Activated T-cell treated with anti-CD3 and anti-CD28 coated beads, Interleukin-2, amount 50 U/mL, for 24 hours (primary cell): ENCODE measurements around the gene UCP3.

Experiments
- DNase-seq: peaks from one replicate; pipeline ENCODE4 v3.0.0-alpha.2; 2020
- H3K27ac Mint-ChIP-seq: 2 replicates; pipeline ENCODE4 v1.8.0; 2020; ENCODE audit warnings: mild to moderate bottlenecking, mixed read lengths
- H3K27me3 Mint-ChIP-seq: 2 replicates; pipeline ENCODE4 v1.8.0; 2020; ENCODE audit warnings: mixed read lengths
- H3K36me3 Mint-ChIP-seq: 2 replicates; pipeline ENCODE4 v1.8.0; 2020; ENCODE audit warnings: low read depth, mixed read lengths
- H3K4me1 Mint-ChIP-seq: 2 replicates; pipeline ENCODE4 v1.8.0; 2020; ENCODE audit warnings: low read depth, mixed read lengths
- H3K4me3 Mint-ChIP-seq: 2 replicates; pipeline ENCODE4 v1.8.0; 2020; ENCODE audit warnings: mild to moderate bottlenecking, moderate library complexity, mixed read lengths
- H3K9me3 Mint-ChIP-seq: 2 replicates; pipeline ENCODE4 v1.8.0; 2020; ENCODE audit warnings: mixed read lengths

Gene UCP3

GRCh38 chr11:74008373-74009229, at the start of gene UCP3:
Gene UCP3 (minus strand): TSS chr11:74009085. CDS start chr11:74007042, 2,043 bp downstream.
- H3K27me3 Mint-ChIP-seq, result no peaks in the 10 kb centered on the region
- H3K9me3 Mint-ChIP-seq, result no peaks in the 10 kb centered on the region
- no peak for DNase-seq
- H3K4me3 Mint-ChIP-seq, result no peak within 1 kb of the TSS
- peaks cover 92% of the 10 kb centered on the region for H3K4me1 Mint-ChIP-seq
- H3K27ac Mint-ChIP-seq, result peak within 1 kb of the TSS; percentile 94
- peaks cover 29% of the 10 kb centered on the region for H3K36me3 Mint-ChIP-seq

GRCh38 chr11:74057249-74058151, 48.6 kb upstream of the UCP3 start:
- Mint-ChIP-seq H3K4me3 (no peak overlapping the region), H3K4me1 (peaks cover 10% of the 10 kb centered on the region), H3K27ac (no peak overlapping the region), H3K27me3 (no peaks in the 10 kb centered on the region), H3K36me3 (peaks cover 72% of the 10 kb centered on the region), H3K9me3 (peaks cover 2% of the 10 kb centered on the region)
- no peak for DNase-seq

- peaks cover 69% of the 10 kb centered on the region for H3K36me3 Mint-ChIP-seq
- H3K4me3 Mint-ChIP-seq, result no peak overlapping the region
- no peak for DNase-seq
- H3K27ac Mint-ChIP-seq, result no peak overlapping the region
- no peaks in the 10 kb centered on the region for H3K27me3 Mint-ChIP-seq
- H3K4me1 Mint-ChIP-seq, result peaks cover 2% of the 10 kb centered on the region
- no peaks in the 10 kb centered on the region for H3K9me3 Mint-ChIP-seq
Observed at GRCh38 chr11:74055938-74056337, 47.1 kb upstream of the UCP3 start.

- Mint-ChIP-seq H3K36me3 (peaks cover 65% of the 10 kb centered on the region), H3K27ac (no peak overlapping the region), H3K4me3 (no peak overlapping the region), H3K27me3 (no peaks in the 10 kb centered on the region), H3K9me3 (no peaks in the 10 kb centered on the region), H3K4me1 (no peaks in the 10 kb centered on the region)
- no peak for DNase-seq
Observed at GRCh38 chr11:74050465-74050864, 41.6 kb upstream of the UCP3 start.

GRCh38 chr11:74048993-74049392, 40.1 kb upstream of the UCP3 start:
- Mint-ChIP-seq H3K27me3 (no peaks in the 10 kb centered on the region), H3K4me1 (no peaks in the 10 kb centered on the region), H3K27ac (no peak overlapping the region), H3K36me3 (peaks cover 67% of the 10 kb centered on the region), H3K4me3 (no peak overlapping the region), H3K9me3 (no peaks in the 10 kb centered on the region)
- DNase-seq, result no peak

- no peak for DNase-seq
- Mint-ChIP-seq H3K36me3 (peaks cover 70% of the 10 kb centered on the region), H3K27me3 (no peaks in the 10 kb centered on the region), H3K4me1 (no peaks in the 10 kb centered on the region), H3K4me3 (no peak overlapping the region), H3K9me3 (no peaks in the 10 kb centered on the region), H3K27ac (no peak overlapping the region)
Observed at GRCh38 chr11:74044538-74044937, 35.7 kb upstream of the UCP3 start.

GRCh38 chr11:74043450-74043849, 34.6 kb upstream of the UCP3 start:
- H3K4me1 Mint-ChIP-seq, result no peaks in the 10 kb centered on the region
- H3K4me3 Mint-ChIP-seq, result no peak overlapping the region
- H3K36me3 Mint-ChIP-seq, result peaks cover 75% of the 10 kb centered on the region
- H3K27ac Mint-ChIP-seq, result no peak overlapping the region
- no peak for DNase-seq
- H3K27me3 Mint-ChIP-seq, result no peaks in the 10 kb centered on the region
- H3K9me3 Mint-ChIP-seq, result no peaks in the 10 kb centered on the region

GRCh38 chr11:74037309-74037708, 28.4 kb upstream of the UCP3 start:
- H3K36me3 Mint-ChIP-seq, result peaks cover 92% of the 10 kb centered on the region
- no peaks in the 10 kb centered on the region for H3K27me3 Mint-ChIP-seq
- H3K4me1 Mint-ChIP-seq, result peaks cover 1% of the 10 kb centered on the region
- H3K9me3 Mint-ChIP-seq, result no peaks in the 10 kb centered on the region
- no peak overlapping the region for H3K4me3 Mint-ChIP-seq
- DNase-seq, result no peak
- no peak overlapping the region for H3K27ac Mint-ChIP-seq

- no peaks in the 10 kb centered on the region for H3K27me3 Mint-ChIP-seq
- peaks cover 19% of the 10 kb centered on the region for H3K4me1 Mint-ChIP-seq
- H3K36me3 Mint-ChIP-seq, result peaks cover 90% of the 10 kb centered on the region
- H3K27ac Mint-ChIP-seq, result peak overlapping the region; percentile 17
- no peaks in the 10 kb centered on the region for H3K9me3 Mint-ChIP-seq
- no peak overlapping the region for H3K4me3 Mint-ChIP-seq
- DNase-seq, result no peak
Observed at GRCh38 chr11:74035264-74035663, 26.4 kb upstream of the UCP3 start.

- no peaks in the 10 kb centered on the region for H3K27me3 Mint-ChIP-seq
- no peak overlapping the region for H3K27ac Mint-ChIP-seq
- H3K36me3 Mint-ChIP-seq, result peaks cover 87% of the 10 kb centered on the region
- H3K4me3 Mint-ChIP-seq, result no peak overlapping the region
- no peak for DNase-seq
- no peaks in the 10 kb centered on the region for H3K9me3 Mint-ChIP-seq
- H3K4me1 Mint-ChIP-seq, result peaks cover 22% of the 10 kb centered on the region
Observed at GRCh38 chr11:74033046-74033445, 24.2 kb upstream of the UCP3 start.

GRCh38 chr11:74030723-74031676, 22.1 kb upstream of the UCP3 start:
- Mint-ChIP-seq H3K27me3 (no peaks in the 10 kb centered on the region), H3K4me3 (peak overlapping the region; percentile 11), H3K4me1 (peaks cover 29% of the 10 kb centered on the region), H3K9me3 (no peaks in the 10 kb centered on the region), H3K27ac (peak overlapping the region; percentile 42), H3K36me3 (peaks cover 78% of the 10 kb centered on the region)
- DNase-seq, result no peak

- no peak for DNase-seq
- H3K36me3 Mint-ChIP-seq, result peaks cover 54% of the 10 kb centered on the region
- H3K27ac Mint-ChIP-seq, result peak overlapping the region; percentile 76
- peaks cover 40% of the 10 kb centered on the region for H3K4me1 Mint-ChIP-seq
- no peaks in the 10 kb centered on the region for H3K9me3 Mint-ChIP-seq
- H3K4me3 Mint-ChIP-seq, result no peak overlapping the region
- H3K27me3 Mint-ChIP-seq, result no peaks in the 10 kb centered on the region
Observed at GRCh38 chr11:74025467-74026166, 16.7 kb upstream of the UCP3 start.

GRCh38 chr11:74024261-74025029, 15.6 kb upstream of the UCP3 start:
- Mint-ChIP-seq H3K9me3 (no peaks in the 10 kb centered on the region), H3K27me3 (no peaks in the 10 kb centered on the region), H3K4me3 (no peak overlapping the region), H3K4me1 (peaks cover 33% of the 10 kb centered on the region), H3K27ac (peak overlapping the region; percentile 79), H3K36me3 (peaks cover 54% of the 10 kb centered on the region)
- DNase-seq, result peak; percentile 45
